HG03439 (cell line): ENCODE measurements around the gene PZP.
"Not testable (repeated sequence)": the region's sequence is repeated elsewhere in the genome, so short reads cannot be mapped to it uniquely, and the experiment has no call there.

Experiments
- ATAC-seq: cut with Tn5 transposase; IDR thresholded peaks from one replicate; pipeline ENCODE4 v1.9.1; 2021; ENCODE audit warnings: mild to moderate bottlenecking, moderate library complexity; ENCODE audit not compliant: unreplicated experiment

Gene PZP

GRCh38 chr12:9184276-9184675 is 23.9 kb downstream of the PZP start:
- ATAC-seq, result no peak

DNA sequence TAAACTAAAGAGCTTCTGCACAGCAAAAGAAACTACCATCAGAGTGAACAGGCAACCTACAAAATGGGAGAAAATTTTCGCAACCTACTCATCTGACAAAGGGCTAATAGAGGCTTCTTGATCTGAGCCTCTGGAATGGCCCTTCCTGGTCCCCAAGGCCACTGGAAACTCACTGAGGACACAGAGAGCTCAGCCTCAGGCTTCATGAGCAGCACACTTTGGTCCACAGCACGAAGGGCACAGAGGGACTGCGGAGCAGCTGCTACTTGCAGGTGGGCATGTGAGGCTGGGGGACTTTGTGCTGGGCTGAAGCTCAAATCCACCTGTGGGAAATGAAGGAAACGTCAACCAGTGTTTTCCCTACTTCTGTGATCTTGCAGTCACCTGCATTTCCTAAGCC is 27.4 kb downstream of the PZP start:
- ATAC-seq, result no peak

DNA sequence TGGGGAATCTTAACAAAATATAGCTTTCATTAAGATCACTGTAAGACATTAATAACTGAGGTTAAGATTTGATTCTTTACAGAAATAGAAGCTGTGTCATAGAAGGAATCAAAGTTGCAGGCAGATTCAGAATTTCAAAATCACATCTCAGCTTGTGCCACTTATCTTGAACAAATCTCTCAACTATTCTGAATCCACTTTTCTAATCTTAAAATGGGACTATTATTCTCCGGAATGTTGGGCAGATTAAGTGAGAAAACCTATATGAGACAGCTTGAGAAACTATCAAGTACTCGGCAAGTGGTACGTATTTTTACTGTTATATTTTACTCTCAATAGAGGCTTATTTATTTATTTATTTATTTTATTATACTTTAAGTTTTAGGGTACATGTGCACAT is 28.4 kb downstream of the PZP start:
- ATAC-seq, result no peak

GRCh38 chr12:9169979-9170634 is 38.1 kb downstream of the PZP start:
- no peak for ATAC-seq

DNA sequence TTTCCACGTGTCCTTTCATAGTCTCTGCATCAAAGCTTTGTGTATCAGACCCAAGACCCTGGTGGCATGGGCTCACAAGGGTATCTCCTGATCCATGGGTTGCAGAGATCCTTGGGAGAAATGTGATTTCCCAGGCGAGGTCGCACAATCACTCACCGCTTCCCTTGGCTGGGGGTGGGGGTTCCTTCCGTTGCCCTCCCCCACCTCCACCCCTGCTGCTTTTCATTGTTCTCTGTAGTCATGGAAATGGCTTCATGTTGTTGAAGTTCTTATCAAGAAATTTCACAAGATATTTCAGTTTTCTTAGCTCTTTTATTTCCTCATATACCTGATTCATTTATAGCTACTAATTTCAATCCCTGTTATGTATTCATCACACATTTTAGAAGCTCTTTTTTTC is 40.9 kb downstream of the PZP start:
- not testable (repeated sequence) for ATAC-seq

- ATAC-seq, result no peak
Observed at GRCh38 chr12:9163392-9163791, 44.8 kb downstream of the PZP start.

DNA sequence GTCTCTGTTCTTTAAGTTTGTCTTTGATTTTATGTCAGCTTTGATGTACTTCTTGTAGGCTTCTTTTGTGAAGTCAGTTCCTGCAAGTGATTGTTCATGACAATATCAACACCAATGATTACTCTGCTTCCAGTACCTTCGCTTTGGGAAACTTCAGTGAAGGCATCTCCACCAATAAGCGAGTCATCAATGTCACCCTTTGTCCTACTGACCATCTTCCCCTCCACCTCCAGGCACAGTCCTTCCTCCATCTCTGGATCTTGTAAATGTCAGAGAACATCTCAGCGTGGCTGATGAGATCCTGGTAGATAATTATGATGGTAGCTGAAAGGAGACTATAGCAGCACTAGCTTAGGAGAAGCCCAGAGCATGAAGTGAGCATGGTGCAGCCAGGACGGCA is 52.1 kb downstream of the PZP start:
- ATAC-seq, result no peak

DNA sequence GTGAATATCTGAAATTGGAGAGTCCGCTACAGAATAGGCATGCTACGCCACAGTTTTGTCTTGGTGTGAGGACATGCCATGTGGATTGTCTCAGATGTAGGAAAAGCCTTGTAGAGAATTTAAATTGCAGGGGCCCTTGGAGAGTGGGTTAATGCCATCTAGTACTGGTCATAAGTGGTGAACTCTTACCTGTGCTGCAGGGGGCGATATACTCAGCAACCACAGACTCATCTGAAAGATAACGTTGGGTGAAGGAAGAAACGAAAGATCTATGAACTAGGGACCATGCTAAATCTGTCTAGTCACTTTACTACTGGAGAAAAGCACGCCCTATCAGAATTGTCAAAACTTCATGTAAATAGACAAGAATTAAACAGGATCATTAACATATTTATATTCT is 58.8 kb downstream of the PZP start:
- no peak for ATAC-seq

DNA sequence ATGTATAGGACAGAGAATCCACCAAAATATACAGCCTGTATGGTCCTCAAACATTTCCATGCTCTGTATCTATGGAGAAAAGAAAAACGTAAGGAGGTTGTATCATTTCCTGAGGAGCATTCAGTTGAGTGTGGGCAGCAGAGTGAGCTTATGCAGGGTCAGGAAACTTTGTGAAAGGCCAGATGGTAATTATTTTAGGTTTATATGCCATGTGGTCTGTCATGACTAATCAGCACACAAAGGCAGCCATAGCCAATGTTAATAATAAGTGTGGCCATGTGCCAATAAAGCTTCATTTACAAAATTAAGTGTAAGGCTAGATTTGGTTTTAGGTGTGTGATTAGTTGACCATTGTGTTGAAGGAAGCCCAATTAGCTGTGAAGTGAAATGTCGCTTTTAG is 59.3 kb downstream of the PZP start:
- ATAC-seq, result no peak

GRCh38 chr12:9147461-9147860 is 60.7 kb downstream of the PZP start:
- no peak for ATAC-seq

- no peak for ATAC-seq
Observed at GRCh38 chr12:9144730-9145106, 63.5 kb downstream of the PZP start.

DNA sequence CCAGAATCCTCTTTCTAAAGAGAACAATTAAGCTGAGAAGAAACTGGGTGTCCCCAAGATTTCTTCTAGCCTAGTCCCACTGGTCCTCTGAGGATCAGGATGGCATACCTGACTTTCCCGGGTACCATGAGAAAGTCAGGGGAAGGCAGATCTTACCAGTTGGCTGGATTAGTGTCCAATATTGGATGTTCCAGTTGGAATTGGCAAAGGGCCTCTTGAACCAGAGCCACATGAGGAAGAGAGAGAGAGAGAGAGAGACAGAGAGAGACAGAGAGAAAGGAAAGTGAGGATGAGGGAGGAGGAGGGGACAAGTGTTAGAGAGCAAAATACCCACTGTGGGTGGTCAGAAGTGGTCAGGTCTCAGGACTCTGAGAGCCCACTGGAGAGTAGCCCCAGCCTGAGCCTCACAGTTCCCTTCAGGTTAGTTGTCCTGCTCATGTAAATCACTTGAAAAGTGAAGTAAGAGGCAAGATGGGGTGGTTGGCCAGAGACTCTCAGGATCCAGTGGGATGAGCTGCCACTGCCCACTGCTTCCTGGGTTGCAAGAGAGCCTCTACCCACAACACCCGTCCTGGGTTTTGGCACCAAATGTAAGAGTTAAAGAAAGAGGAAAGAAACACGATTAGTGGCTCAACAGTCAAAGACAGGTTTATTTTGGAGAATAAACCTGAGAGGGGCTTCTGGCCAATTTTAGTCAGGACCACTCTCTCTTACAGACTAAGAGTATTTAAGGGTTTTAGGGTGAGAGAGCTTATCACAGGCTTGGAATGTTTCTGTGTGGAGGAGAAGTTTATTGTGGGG is 64.1 kb downstream of the PZP start:
- ATAC-seq, result no peak

DNA sequence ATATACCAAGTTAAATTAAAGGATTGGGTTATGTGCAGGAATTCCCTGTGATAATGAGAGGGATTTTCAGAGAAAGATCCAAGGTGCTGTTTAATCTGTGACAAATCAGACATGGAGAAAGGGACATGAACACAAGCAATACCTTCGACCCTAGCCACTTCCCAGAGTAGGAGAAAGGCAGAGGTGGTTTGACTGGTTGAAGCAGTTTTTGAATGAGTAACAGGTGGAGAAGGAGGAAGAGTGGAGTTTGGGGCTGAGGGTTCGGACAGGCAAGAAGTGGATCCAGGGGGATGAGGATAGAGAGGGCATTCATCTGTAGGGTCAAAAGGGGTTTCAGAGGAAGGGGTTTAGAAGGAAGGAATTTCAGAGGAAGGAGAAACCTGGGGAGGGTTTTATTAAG is 65.1 kb downstream of the PZP start:
- ATAC-seq, result no peak

- not testable (repeated sequence) for ATAC-seq
Observed at GRCh38 chr12:9139588-9140290, 68.5 kb downstream of the PZP start.

- no peak for ATAC-seq
Observed at GRCh38 chr12:9135903-9136310, 72.3 kb downstream of the PZP start.

- ATAC-seq, result no peak
Observed at GRCh38 chr12:9134981-9135628, 73.1 kb downstream of the PZP start.

DNA sequence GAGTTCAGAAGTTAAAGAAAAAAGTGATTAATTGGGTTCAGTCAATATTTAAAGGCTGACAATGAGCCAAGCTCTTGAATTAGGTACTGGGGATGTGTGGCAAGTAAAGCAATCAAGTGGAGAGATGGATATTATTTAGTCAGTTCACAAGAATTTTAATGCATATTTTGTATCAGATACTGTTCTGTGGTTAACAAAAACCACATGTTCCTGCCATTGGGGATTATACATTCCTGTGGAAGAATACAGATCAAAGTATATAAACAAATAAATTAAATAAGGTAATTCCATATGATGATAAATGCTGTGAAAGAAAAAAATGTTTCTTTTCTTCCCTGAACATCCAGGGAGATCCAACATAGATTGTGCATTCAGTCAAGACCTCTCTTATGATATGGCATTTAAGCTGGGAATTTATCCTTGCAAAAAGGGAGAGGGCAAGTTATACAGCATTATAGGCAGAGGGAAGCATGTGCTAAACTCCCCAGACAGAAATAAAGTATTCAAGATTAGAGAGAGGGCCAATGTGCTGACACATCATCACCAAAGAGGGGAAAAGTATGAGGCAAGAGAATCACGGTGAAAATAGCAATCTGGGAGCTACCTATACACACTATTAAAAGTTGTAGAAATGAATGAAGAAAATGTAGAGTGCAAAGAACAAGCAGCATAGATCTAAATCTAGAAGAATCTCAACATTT is 74.8 kb downstream of the PZP start:
- no peak for ATAC-seq

GRCh38 chr12:9132008-9132535 is 76.1 kb downstream of the PZP start:
- ATAC-seq, result no peak

- no peak for ATAC-seq
Observed at GRCh38 chr12:9130244-9130643, 78.0 kb downstream of the PZP start.

GRCh38 chr12:9127936-9128663 is 80.1 kb downstream of the PZP start:
- no peak for ATAC-seq
